ENCODE measurements around the gene CANX.
"Not testable (repeated sequence)": the region's sequence is repeated elsewhere in the genome, so short reads cannot be mapped to it uniquely, and the experiment has no call there.

The CANX gene

GRCh38 chr5:179699616-179700237, 960 bp downstream of the CANX start:
- DNase-seq (ENCODE audit: low spot score), result peak; percentile 41

DNA sequence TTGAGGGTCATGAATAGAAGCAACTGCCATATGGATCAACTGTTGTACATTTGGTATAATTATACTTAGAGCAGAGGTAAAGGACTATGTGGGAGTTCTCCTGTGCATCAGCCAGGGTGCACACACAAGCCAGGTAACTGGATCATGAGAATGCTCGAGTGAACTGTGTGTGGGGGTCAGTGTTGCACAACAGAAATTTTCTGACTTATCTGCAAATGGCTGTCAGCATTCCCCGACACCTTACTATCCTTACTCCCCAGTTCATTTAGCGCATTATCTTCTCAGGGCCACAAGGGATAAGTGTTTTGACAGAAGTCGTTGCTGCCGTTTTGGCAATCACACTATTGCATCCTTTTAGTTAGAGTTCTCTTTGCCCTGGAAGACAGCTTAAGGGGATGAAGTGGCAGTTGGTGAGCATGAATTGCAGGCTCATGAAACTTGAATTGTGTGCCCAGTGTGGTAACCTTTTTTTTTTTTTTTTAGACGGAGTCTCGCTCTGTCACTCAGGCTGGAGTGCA, 1.7 kb downstream of the CANX start:
- peak; percentile 45 for DNase-seq (ENCODE audit: low spot score)

GRCh38 chr5:179716286-179716685, 17.5 kb downstream of the CANX start:
- no peak for DNase-seq (ENCODE audit: low spot score)

GRCh38 chr5:179720222-179720621, 21.5 kb downstream of the CANX start:
- no peak for DNase-seq (ENCODE audit: low spot score)

DNA sequence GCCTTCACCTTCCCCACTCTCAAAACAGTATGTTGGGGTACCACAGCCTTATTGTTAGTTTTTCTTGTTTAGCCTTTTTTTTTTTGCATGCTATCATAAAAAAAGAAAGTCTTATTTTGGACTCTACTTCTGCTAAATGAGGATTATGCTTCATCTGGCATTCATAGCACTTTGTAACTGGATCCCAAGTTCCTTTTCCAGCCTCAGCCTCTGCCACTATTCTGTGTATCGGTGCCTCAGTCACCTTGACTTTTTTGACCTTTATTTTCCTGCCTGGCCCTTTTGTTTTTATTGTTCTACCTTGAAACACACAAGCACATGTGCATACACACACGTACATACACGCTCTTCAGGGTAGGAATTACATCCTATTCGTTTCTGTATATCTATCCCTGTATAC, 25.4 kb downstream of the CANX start:
- no peak for DNase-seq (ENCODE audit: low spot score)

GRCh38 chr5:179727106-179727505, 28.3 kb downstream of the CANX start:
- DNase-seq (ENCODE audit: low spot score), result no peak

GRCh38 chr5:179729303-179729702, 30.5 kb downstream of the CANX start:
- no peak for DNase-seq (ENCODE audit: low spot score)

GRCh38 chr5:179729727-179730126, 31.0 kb downstream of the CANX start:
- no peak for DNase-seq (ENCODE audit: low spot score)

DNA sequence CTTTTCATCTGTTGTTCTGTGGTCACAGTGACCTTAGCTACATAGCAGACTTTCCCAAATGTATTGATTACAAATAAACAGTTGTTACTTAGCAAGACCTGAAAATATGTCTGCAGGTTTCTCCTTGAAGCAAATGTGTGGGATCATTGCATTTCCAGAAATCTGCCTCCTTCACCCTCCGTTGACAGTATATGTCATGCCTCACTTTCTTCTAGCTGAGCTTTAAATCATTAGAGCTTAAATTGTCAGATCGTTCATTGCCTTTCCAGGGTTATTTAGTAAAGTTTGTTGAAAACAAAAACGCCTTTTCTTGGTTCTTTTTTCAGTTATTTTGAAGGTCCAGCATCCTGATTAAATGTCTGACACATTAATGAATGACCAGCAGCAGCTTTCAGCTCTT, 31.6 kb downstream of the CANX start:
- no peak for DNase-seq (ENCODE audit: low spot score)

GRCh38 chr5:179730852-179731251, 32.1 kb downstream of the CANX start:
- DNase-seq (ENCODE audit: low spot score), result no peak

- DNase-seq (ENCODE audit: low spot score), result no peak
These were observed 33.1 kb downstream of the CANX start for GRCh38 chr5:179731791-179732411.

DNA sequence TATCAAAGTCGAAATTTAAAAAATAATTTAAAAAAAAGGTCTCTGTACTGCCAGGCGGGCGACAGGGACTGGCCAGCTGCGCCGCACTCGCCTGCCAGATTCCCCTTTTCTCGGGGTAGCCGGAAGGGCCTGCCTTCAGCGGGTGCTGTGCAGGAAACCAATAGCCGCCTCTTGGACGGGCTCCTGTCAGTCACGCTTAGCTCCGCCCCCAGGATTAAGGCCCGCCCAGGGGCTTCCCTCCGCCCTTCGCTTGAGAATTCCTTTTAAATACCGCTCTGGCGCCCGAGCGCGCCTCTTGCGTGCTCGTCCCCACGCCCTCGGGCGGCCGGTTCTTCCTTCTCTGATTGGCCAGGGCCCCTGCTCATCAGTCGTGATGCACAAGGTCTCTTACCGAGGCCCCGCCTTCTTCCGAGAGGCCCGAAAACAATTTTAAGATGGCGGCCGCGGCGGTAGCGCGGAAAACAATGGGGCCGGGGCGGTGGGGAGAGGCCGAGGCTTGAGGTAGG, 33.7 kb downstream of the CANX start, which contains the start of gene MAML1:
MAML1 (plus strand) TSS at position 411 of the 506 bp plus-strand sequence. CDS start 291 bp downstream, outside the sequence.
- peak; percentile 97 for DNase-seq (ENCODE audit: low spot score)

DNA sequence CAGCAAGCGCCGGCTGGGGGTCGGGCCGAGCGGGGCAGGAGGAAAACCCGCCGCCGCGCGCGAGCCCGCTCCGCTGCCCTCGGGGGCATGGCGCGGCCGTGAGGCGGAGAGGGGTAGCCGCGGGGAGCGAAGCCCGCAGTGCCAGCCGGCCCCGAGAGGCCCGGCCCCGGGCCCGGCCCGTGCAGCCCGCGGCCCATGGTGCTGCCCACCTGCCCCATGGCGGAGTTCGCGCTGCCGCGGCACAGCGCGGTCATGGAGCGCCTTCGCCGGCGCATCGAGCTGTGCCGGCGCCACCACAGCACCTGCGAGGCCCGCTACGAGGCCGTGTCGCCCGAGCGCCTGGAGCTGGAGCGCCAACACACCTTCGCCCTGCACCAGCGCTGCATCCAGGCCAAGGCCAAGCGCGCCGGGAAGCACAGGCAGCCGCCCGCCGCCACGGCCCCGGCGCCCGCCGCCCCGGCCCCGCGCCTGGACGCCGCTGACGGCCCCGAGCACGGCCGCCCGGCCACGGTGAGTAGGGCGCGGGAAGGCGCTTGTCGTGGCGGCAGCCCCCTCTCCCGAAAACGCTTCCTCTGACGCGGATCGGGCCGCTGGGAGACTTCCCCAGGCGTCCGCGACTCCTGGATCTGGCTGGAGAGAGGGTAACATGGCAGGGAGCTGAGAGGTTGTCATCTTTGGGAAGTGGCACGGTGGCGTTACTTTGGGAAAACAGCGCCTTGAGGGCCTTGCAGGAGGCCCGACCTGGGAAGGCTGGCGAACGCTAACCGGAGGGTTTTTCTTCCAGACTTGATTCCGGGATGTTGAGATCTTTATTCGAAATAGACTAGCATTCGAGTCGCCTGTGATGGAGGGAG, 34.4 kb downstream of the CANX start:
- DNase-seq (ENCODE audit: low spot score), result peak; percentile 29

- DNase-seq (ENCODE audit: low spot score), result no peak
These were observed 35.0 kb downstream of the CANX start for GRCh38 chr5:179733772-179734126.

DNA sequence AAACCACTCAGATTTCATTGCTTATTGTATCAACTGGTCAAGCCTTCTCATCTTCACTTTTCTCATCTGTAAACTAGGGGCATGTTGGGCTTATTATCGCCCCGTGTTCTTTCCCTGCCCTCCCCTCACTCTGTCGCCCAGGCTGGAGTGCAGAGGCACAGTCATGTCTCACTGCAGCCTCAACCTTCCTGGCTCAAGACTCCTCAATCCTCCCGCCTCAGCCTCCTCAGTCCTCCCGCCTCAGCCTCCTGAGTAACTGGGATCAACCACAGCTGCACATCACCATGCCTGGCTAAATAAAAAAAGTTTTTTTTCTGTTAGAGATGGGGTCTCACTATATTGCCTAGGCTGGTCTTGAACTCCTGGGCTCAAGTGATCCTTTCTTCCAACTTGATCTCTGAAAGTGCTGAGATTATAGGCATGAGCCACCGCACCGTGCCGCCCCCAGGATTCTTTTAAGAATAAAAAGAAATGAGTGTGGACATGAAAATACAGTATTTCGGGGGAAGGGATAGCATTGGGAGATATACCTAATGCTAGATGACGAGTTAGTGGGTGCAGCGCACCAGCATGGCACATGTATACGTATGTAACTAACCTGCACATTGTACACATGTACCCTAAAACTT, 35.9 kb downstream of the CANX start:
- no peak for DNase-seq (ENCODE audit: low spot score)

- no peak for DNase-seq (ENCODE audit: low spot score)
These were observed 40.0 kb downstream of the CANX start for GRCh38 chr5:179738742-179739141.

- not testable (repeated sequence) for DNase-seq (ENCODE audit: low spot score)
These were observed 45.3 kb downstream of the CANX start for GRCh38 chr5:179744106-179744505.

DNA sequence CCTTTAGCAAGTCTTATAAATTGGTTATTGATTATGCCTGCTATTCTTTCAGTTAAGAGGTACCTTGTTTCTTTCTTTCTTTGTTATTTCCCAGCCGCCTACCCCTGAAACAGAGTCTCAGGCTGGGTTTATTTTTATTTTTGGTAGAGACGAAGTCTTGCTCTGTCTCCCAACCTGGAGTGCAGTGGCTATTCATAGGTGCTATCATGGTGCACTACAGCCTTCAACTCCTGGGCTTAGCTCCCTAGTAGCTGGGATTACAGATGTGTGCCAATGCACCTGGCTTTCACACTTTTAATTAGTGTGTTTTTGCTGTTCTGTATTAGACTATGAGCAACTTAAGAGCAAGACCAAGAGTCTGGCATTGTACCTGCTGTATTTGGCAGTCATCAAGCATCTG, 48.1 kb downstream of the CANX start:
- no peak for DNase-seq (ENCODE audit: low spot score)

GRCh38 chr5:179747811-179748210, 49.0 kb downstream of the CANX start:
- no peak for DNase-seq (ENCODE audit: low spot score)

GRCh38 chr5:179749857-179750508, 51.2 kb downstream of the CANX start:
- DNase-seq (ENCODE audit: low spot score), result no peak

- DNase-seq (ENCODE audit: low spot score), result no peak
These were observed 55.2 kb downstream of the CANX start for GRCh38 chr5:179753971-179754370.

- peak; percentile 55 for DNase-seq (ENCODE audit: low spot score)
These were observed 56.3 kb downstream of the CANX start for GRCh38 chr5:179755022-179755421.
